IPS DF 6.9 (cell line): Measurements from ENCODE around the gene LUZP1.

Experiments
- DNase-seq: peaks from one replicate; pipeline ENCODE4 v3.0.0-alpha.2; 2013; ENCODE audit warnings: low read depth, low spot score
- H3K27ac ChIP-seq: one replicate; pipeline ENCODE4 v1.5.1; 2013; ENCODE audit warnings: low read length, control low read depth
- H3K27me3 ChIP-seq: 2 replicates; pipeline ENCODE4 v1.6.1; 2013; ENCODE audit warnings: mild to moderate bottlenecking, low read length; ENCODE audit not compliant: control insufficient read depth, insufficient read depth
- H3K36me3 ChIP-seq: 2 replicates; pipeline ENCODE4 v1.6.1; 2013; ENCODE audit warnings: low read length; ENCODE audit not compliant: control insufficient read depth, insufficient read depth
- H3K4me1 ChIP-seq: 2 replicates; pipeline ENCODE4 v1.6.1; 2013; ENCODE audit warnings: low read length; ENCODE audit not compliant: control insufficient read depth, insufficient read depth
- H3K4me3 ChIP-seq: 2 replicates; pipeline ENCODE4 v1.5.1; 2013; ENCODE audit warnings: mild to moderate bottlenecking, low read length
- H3K9me3 ChIP-seq: 2 replicates; pipeline ENCODE4 v1.6.1; 2013; ENCODE audit warnings: low read length, inconsistent platforms; ENCODE audit not compliant: control insufficient read depth, insufficient read depth
- WGBS: extraction: QIAGEN DNeasy Blood & Tissue Kit; methylation state at CpG from one replicate; pipeline ENCODE4 v1.1.7; 2013; ENCODE audit warnings: mixed read lengths, missing lambda C conversion rate; ENCODE audit not compliant: insufficient read length, insufficient coverage; 5-methylcytosine and 5-hydroxymethylcytosine counted together

Gene LUZP1

DNA sequence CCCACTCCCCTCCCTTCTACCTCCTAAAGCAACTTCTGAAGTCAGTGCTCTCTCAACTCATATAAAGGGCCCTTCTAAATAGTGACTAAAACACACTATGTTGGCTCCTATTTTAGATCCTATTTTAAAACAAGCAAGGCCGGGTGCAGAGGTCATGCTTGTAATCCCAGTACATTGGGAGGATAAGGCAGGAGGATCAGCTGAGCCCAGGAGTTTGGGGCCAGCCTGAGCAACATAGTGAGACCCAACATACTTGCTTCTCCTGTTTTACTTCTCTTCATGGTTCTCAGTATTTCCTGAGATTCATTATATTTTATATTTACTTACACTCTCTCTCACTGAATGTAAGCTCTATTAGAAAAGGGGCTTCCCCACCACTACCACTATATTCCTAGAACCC lies 42.5 kb downstream of the LUZP1 start:
- Histone ChIP-seq H3K9me3 (no peaks in the 10 kb centered on the region), H3K4me3 (no peak overlapping the region), H3K27ac (no peak overlapping the region), H3K36me3 (no peaks in the 10 kb centered on the region), H3K27me3 (no peaks in the 10 kb centered on the region), H3K4me1 (peaks cover 3% of the 10 kb centered on the region; the same call in 1 of the 2 replicates)
- no peak for DNase-seq
- whole genome bisulfite sequencing = no CpG with 5 or more reads among the region's 1 CpG

GRCh38 chr1:23125489-23125888 lies 43.2 kb downstream of the LUZP1 start:
- H3K36me3 ChIP-seq = no peaks in the 10 kb centered on the region
- H3K4me3 ChIP-seq = no peak overlapping the region
- DNase-seq = no peak
- H3K27ac ChIP-seq = no peak overlapping the region
- H3K9me3 ChIP-seq = no peaks in the 10 kb centered on the region
- WGBS = no CpG with 5 or more reads among the region's 4 CpGs
- H3K4me1 ChIP-seq = peaks cover 3% of the 10 kb centered on the region; the same call in 1 of the 2 replicates
- no peaks in the 10 kb centered on the region for H3K27me3 ChIP-seq

DNA sequence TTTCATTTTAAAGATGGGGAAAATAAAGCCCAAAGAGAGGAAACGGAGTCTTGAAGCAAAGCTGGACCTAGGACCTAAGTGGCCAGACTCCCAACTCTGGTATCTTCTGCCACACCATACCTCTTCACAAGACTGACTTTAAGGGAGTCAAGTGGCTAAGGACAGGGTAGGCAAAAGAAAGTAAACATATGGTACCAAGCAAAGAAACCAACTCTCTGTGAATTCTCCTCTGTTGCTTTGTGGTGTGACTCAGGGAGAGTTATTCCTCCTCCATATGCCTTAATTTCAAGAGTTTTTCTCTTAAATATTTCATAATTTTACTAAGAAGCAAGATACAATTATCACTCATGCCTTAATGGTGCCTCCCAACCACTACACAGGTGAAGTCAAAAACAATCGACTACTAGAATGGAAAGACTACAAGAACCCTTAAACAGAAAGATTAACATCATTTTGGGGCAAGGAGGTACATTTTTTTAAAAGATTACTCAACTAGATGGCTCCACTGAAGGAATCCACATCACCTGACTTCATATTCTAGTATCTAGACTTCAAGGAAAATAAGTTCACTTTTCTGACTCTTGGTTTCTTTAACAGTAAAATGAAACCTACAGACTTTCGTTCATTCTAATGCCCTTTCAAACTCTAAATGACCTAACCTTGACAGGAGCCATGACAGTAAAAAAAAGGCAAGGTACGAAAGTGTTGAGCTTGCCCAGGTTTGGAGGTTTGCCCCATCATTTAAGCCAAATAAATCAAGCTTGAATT lies 44.2 kb downstream of the LUZP1 start:
- Histone ChIP-seq H3K27ac (no peak overlapping the region), H3K4me1 (peaks cover 3% of the 10 kb centered on the region; the same call in 1 of the 2 replicates), H3K4me3 (no peak overlapping the region), H3K9me3 (no peaks in the 10 kb centered on the region), H3K36me3 (no peaks in the 10 kb centered on the region), H3K27me3 (no peaks in the 10 kb centered on the region)
- no peak for DNase-seq
- WGBS = no CpG with 5 or more reads among the region's 4 CpGs

GRCh38 chr1:23123528-23123927 lies 45.1 kb downstream of the LUZP1 start:
- no peaks in the 10 kb centered on the region for H3K36me3 ChIP-seq
- H3K4me3 ChIP-seq = no peak overlapping the region
- H3K27me3 ChIP-seq = no peaks in the 10 kb centered on the region
- no peak for DNase-seq
- no peak overlapping the region for H3K27ac ChIP-seq
- peaks cover 3% of the 10 kb centered on the region; the same call in 1 of the 2 replicates for H3K4me1 ChIP-seq
- H3K9me3 ChIP-seq = no peaks in the 10 kb centered on the region

GRCh38 chr1:23122796-23123195 lies 45.9 kb downstream of the LUZP1 start:
- Histone ChIP-seq H3K27me3 (no peaks in the 10 kb centered on the region), H3K4me1 (peaks cover 3% of the 10 kb centered on the region; the same call in 1 of the 2 replicates), H3K4me3 (no peak overlapping the region), H3K36me3 (no peaks in the 10 kb centered on the region), H3K9me3 (no peaks in the 10 kb centered on the region), H3K27ac (no peak overlapping the region)
- no peak for DNase-seq
- WGBS = 100% methylated on average over 1 of the region's 4 CpGs

DNA sequence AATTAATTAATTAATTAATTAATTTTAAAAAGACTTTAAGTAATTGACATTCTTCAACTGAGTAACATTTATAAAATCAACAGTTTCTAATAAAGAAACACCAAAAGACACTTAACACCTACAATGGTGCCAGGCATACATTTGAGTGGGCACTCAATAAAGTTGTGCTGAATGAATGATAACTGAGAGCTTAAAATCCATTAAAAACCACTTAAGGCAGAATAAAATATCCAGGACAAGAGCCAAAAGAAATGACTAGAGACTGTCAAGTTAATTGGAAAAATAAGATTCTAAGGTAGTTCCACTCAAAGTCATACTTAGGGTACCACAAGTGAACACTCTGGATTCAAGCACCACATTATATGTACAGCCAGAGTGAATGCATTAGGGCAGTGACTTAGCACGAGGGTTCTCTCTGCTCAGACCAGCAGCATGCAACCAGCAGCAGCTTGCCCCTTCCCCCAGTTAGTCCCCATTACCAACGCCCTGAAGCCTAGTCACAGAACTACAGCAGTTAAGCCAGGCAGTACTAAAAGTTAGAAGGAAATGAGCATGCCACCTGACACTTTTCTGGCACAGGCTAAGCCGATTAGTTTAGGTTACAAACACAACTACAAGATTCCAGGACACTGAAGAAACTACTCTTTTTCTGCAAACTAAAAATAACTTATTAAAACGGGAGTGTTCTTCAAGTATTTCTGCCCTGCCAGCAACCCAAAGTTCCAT lies 46.5 kb downstream of the LUZP1 start:
- Histone ChIP-seq H3K4me1 (peaks cover 3% of the 10 kb centered on the region; the same call in 1 of the 2 replicates), H3K9me3 (no peaks in the 10 kb centered on the region), H3K27ac (no peak overlapping the region), H3K27me3 (no peaks in the 10 kb centered on the region), H3K36me3 (no peaks in the 10 kb centered on the region), H3K4me3 (no peak overlapping the region)
- no CpG with 5 or more reads among the region's 4 CpGs for WGBS
- DNase-seq = no peak

- H3K4me1 ChIP-seq = peaks cover 3% of the 10 kb centered on the region; the same call in 1 of the 2 replicates
- no CpG with 5 or more reads among the region's 3 CpGs for WGBS
- no peak for DNase-seq
Observed at GRCh38 chr1:23120383-23120782, 48.3 kb downstream of the LUZP1 start.

DNA sequence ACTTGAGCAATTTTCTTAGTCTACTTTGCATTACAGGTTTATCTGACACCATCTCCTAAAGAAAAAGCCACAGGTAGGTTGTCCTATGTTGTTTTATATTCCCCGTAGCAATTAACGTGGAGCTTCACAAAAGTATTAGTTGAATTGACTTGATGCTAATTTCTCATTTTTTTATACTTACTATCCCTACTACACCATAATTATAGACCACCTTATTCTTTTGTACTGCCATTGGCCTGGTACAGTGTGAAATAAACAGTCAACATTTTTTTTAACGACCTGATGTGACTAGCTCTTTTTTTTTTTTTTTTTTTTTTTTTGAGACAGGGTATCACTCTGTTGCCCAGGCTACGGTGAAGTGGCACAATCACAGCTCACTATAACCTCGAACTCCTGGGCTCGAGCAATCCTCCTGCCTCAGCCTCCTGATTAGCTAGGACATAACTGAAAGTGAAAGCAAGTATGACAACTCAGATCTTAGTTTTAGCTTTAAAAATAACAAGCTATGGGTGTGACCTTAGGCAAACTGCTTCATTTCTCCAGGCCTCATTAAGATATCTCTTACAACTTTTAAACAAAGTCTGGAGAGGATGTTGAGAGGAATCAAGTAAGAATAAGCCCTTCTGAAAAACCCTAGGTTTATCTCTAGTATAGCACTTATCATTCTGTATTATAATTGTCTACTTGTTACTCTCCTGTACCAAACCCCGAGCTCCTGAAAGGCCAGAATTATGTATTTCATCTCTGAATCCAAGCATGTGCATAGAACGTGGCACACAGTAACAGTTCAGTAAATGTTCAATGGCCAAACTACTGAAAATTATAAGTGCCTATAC lies 49.5 kb downstream of the LUZP1 start:
- H3K27me3 ChIP-seq = no peaks in the 10 kb centered on the region
- no CpG with 5 or more reads among the region's 8 CpGs for WGBS
- no peaks in the 10 kb centered on the region for H3K9me3 ChIP-seq
- DNase-seq = no peak
- no peaks in the 10 kb centered on the region for H3K36me3 ChIP-seq
- H3K27ac ChIP-seq = no peak overlapping the region
- H3K4me3 ChIP-seq = no peak overlapping the region
- peaks cover 1% of the 10 kb centered on the region; the same call in 1 of the 2 replicates for H3K4me1 ChIP-seq

More at GRCh38 chr1:23120383-23120782, 48.3 kb downstream of the LUZP1 start:
- H3K27me3 ChIP-seq = no peaks in the 10 kb centered on the region
- no peaks in the 10 kb centered on the region for H3K36me3 ChIP-seq
- H3K4me3 ChIP-seq = no peak overlapping the region
- H3K9me3 ChIP-seq = no peaks in the 10 kb centered on the region
- H3K27ac ChIP-seq = no peak overlapping the region

GRCh38 chr1:23118407-23118806 lies 50.2 kb downstream of the LUZP1 start:
- Histone ChIP-seq H3K4me1 (peaks cover 1% of the 10 kb centered on the region; the same call in 1 of the 2 replicates), H3K4me3 (no peak overlapping the region), H3K36me3 (no peaks in the 10 kb centered on the region), H3K9me3 (no peaks in the 10 kb centered on the region), H3K27ac (no peak overlapping the region), H3K27me3 (no peaks in the 10 kb centered on the region)
- no peak for DNase-seq

DNA sequence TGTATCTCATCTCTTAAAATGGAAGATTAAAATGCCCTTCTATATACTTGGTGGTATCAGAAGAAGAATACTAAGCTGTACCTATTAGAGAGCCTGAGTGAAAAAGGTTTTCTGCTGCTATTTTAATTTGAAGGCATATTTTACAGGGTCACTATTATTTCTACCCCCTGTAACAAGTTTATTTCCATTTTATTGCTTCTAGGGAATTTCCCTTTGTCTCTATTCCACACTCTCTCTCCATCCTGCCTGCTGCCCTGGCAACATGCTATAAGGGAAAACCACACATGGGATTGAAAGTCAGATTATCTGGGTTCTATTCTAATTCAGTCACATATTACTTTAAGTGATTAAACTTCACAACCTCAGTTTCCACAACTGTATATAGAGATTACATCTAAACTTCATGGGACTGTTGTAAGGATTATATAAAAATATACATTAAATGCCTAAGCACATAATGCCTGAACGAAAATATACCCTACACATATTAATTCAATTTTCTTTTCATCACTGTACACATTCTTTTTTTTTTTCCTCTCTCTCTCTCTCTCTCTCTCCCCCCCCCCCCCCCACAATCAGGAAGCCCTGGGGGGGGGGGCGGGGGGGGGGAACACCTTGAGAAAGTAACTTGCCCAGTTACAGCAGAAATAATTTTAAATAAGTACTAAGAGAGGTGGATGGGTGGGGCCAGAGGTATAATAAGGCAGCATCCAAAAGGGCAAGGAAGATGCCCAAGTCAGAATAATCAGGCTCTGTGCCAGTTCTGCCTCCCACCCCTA lies 51.5 kb downstream of the LUZP1 start:
- no peak overlapping the region for H3K4me3 ChIP-seq
- H3K27ac ChIP-seq = no peak overlapping the region
- H3K36me3 ChIP-seq = no peaks in the 10 kb centered on the region
- no peaks in the 10 kb centered on the region for H3K27me3 ChIP-seq
- 100% methylated on average over 1 of the region's 2 CpGs for WGBS
- H3K4me1 ChIP-seq = no peaks in the 10 kb centered on the region
- no peaks in the 10 kb centered on the region for H3K9me3 ChIP-seq
- DNase-seq = no peak
